ENCODE measurements around the gene KCNC1. TPM values are rescaled to one million over a fixed set of nuclear protein-coding genes. Genes with fewer than 3 reads are reported as not detected.

Gene KCNC1
- total RNA-seq, 1 donor from 2014 or later = not detected

GRCh38 chr11:17777086-17777737 is 42.6 kb downstream of the KCNC1 start:
- Mint-ChIP-seq H3K27me3 (ENCODE audit: unreplicated experiment) (peaks cover 3% of the 10 kb centered on the region), H3K4me1 (ENCODE audit: unreplicated experiment) (no peaks in the 10 kb centered on the region), H3K27ac (ENCODE audit: unreplicated experiment) (no peak overlapping the region), H3K4me3 (ENCODE audit: unreplicated experiment) (no peak overlapping the region), H3K36me3 (ENCODE audit: low read depth, unreplicated experiment) (no peaks in the 10 kb centered on the region), H3K9me3 (ENCODE audit: unreplicated experiment) (no peaks in the 10 kb centered on the region)
- no peak for DNase-seq (ENCODE audit: low spot score)
- no peak for TF ChIP-seq CTCF (IDR thresholded peaks at IDR 0.05; ENCODE audit: unreplicated experiment)

GRCh38 chr11:17777738-17778091 is 43.1 kb downstream of the KCNC1 start:
- peaks cover 3% of the 10 kb centered on the region for H3K27me3 Mint-ChIP-seq (ENCODE audit: unreplicated experiment)
- no peak overlapping the region for H3K4me3 Mint-ChIP-seq (ENCODE audit: unreplicated experiment)
- H3K36me3 Mint-ChIP-seq (ENCODE audit: low read depth, unreplicated experiment) = no peaks in the 10 kb centered on the region
- no peaks in the 10 kb centered on the region for H3K9me3 Mint-ChIP-seq (ENCODE audit: unreplicated experiment)
- no peaks in the 10 kb centered on the region for H3K4me1 Mint-ChIP-seq (ENCODE audit: unreplicated experiment)
- H3K27ac Mint-ChIP-seq (ENCODE audit: unreplicated experiment) = no peak overlapping the region
- DNase-seq (ENCODE audit: low spot score) = no peak
- no peak for TF ChIP-seq CTCF (IDR thresholded peaks at IDR 0.05; ENCODE audit: unreplicated experiment)

GRCh38 chr11:17778352-17778751 is 43.8 kb downstream of the KCNC1 start:
- DNase-seq (ENCODE audit: low spot score) = no peak
- no peak overlapping the region for H3K4me3 Mint-ChIP-seq (ENCODE audit: unreplicated experiment)
- no peak overlapping the region for H3K27ac Mint-ChIP-seq (ENCODE audit: unreplicated experiment)
- H3K4me1 Mint-ChIP-seq (ENCODE audit: unreplicated experiment) = no peaks in the 10 kb centered on the region
- H3K36me3 Mint-ChIP-seq (ENCODE audit: low read depth, unreplicated experiment) = no peaks in the 10 kb centered on the region
- no peak for TF ChIP-seq CTCF (IDR thresholded peaks at IDR 0.05; ENCODE audit: unreplicated experiment)
- peaks cover 3% of the 10 kb centered on the region for H3K27me3 Mint-ChIP-seq (ENCODE audit: unreplicated experiment)
- H3K9me3 Mint-ChIP-seq (ENCODE audit: unreplicated experiment) = no peaks in the 10 kb centered on the region

- DNase-seq (ENCODE audit: low spot score) = no peak
- Mint-ChIP-seq H3K27ac (ENCODE audit: unreplicated experiment) (no peak overlapping the region), H3K9me3 (ENCODE audit: unreplicated experiment) (no peaks in the 10 kb centered on the region), H3K36me3 (ENCODE audit: low read depth, unreplicated experiment) (no peaks in the 10 kb centered on the region), H3K27me3 (ENCODE audit: unreplicated experiment) (peaks cover 3% of the 10 kb centered on the region), H3K4me1 (ENCODE audit: unreplicated experiment) (no peaks in the 10 kb centered on the region), H3K4me3 (ENCODE audit: unreplicated experiment) (no peak overlapping the region)
- no peak for TF ChIP-seq CTCF (IDR thresholded peaks at IDR 0.05; ENCODE audit: unreplicated experiment)
Observed at GRCh38 chr11:17778956-17779860, 44.6 kb downstream of the KCNC1 start.

All from endothelial cell (in vitro differentiated cells).